GM19043 (cell line): ENCODE results near the gene NFAM1.

Experiments
- ATAC-seq: cut with Tn5 transposase; IDR thresholded peaks from one replicate; pipeline ENCODE4 v1.9.1; 2021; ENCODE audit warnings: low read depth; ENCODE audit not compliant: unreplicated experiment

The NFAM1 gene

GRCh38 chr22:42416671-42417230 lies 15.5 kb downstream of the NFAM1 start:
- ATAC-seq, result no peak

DNA sequence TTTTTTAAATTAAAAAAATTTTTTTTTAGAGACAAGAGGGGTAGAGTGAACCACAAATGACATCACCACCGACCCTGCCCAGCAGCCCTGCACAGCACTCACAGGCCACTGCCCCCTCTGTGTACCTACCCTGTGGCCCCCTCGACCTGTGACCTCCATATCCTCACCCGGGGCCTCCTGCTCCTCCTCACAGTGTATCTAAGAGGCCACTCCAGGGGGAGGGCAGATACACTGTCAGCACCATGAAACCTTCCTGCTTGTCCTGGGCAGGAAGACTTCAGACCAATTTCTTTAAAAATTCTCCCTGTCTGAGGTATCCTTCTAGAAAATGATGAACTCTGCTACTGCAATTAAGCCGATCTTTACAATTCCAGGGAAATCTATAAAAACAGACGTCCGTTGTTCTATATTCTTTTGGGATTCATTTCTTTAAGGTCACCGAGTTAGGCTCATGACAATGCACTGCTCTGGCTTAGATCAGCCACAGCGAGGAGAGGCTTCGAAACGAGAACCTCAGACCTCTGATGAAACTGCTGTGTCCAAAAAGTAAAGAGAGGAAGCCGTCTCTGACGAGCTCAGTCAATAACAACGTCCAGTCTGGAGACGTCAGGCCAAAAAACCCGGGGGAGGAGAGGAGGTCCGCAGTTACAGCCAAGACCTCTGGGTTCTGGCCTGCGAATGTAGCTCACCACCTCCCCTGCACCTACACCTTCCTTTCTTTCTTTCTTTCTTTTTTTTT lies 17.5 kb downstream of the NFAM1 start:
- ATAC-seq, result no peak

DNA sequence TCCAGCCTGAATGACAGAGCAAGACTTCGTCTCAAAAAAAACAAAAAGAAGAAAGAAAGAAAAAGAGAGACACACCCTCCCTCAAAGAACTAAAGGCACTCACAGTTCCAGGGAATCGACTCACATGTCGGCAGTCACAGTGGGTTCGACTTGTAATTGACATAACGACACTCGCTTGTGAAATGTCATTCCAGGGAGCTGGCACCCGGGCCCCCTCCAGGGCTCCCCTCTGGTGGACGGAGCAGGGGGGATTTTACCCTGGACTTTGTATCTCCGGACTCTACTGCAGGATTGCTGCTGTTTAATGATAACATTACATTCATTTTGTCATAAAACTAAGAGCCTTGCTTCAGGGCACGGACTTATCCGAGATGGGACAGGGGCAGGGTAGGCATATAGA lies 18.2 kb downstream of the NFAM1 start:
- no peak for ATAC-seq

GRCh38 chr22:42412744-42413333 lies 19.4 kb downstream of the NFAM1 start:
- no peak for ATAC-seq

GRCh38 chr22:42410708-42411107 lies 21.5 kb downstream of the NFAM1 start:
- ATAC-seq, result no peak

DNA sequence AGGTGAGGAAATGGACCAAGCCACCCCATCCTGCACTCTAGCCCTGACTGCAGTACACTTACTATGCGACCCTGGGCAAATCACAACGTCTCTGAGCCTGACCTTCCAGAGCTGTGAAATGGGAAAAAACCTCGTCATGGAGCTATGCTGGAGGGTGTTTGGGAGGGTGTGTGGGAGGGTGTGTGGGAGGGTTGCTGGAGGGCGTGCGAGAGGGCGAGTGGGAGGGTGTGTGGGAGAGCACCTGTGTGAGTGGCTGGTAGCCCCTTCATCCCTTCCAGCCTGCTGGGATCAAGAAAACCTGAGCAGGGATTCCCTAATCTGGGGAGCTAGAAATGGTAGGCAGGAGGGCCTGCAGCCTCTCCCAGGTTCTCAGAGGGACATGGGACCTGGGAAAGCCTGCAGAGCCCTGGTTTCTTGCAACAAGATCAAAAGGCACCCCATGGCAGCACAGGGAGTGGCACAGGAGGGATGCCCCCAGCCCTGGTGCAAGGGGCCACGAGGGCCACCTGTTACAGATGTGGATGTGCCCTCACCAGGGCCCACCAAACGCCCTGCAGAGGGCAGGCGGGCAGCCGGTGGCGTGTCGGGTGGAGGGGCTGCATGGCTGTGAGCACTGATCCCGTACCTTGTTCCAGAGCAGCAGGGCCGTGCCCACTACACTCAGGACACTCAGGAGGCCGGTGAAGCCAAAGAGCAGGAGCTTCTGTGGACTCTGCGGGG lies 23.2 kb downstream of the NFAM1 start:
- ATAC-seq, result no peak

DNA sequence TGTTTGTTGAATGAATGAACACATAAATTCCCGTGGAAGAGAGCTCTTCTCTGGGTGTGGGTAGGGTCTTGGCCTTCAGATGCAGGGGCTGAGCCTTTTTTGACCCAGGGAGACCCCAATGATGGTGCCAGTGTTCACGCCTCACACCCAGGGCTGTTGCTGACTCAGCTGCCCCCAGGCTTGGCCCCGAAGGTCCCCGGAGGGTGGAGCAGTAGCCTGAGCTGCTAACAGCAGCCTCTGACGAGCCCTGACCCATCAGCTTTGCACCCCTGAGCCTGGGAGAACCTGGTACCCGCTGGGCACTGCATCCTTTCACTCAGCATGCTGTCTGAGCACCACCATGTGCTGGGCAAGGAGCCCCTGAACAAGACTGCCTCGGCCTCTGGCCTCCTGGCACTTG lies 23.9 kb downstream of the NFAM1 start:
- no peak for ATAC-seq

- no peak for ATAC-seq
Observed at GRCh38 chr22:42404266-42404665, 27.9 kb downstream of the NFAM1 start.

GRCh38 chr22:42401535-42402334 lies 30.5 kb downstream of the NFAM1 start:
- no peak for ATAC-seq

GRCh38 chr22:42400811-42401534 lies 31.2 kb downstream of the NFAM1 start:
- ATAC-seq, result no peak

- ATAC-seq, result no peak
Observed at GRCh38 chr22:42399315-42400271, 32.6 kb downstream of the NFAM1 start.

DNA sequence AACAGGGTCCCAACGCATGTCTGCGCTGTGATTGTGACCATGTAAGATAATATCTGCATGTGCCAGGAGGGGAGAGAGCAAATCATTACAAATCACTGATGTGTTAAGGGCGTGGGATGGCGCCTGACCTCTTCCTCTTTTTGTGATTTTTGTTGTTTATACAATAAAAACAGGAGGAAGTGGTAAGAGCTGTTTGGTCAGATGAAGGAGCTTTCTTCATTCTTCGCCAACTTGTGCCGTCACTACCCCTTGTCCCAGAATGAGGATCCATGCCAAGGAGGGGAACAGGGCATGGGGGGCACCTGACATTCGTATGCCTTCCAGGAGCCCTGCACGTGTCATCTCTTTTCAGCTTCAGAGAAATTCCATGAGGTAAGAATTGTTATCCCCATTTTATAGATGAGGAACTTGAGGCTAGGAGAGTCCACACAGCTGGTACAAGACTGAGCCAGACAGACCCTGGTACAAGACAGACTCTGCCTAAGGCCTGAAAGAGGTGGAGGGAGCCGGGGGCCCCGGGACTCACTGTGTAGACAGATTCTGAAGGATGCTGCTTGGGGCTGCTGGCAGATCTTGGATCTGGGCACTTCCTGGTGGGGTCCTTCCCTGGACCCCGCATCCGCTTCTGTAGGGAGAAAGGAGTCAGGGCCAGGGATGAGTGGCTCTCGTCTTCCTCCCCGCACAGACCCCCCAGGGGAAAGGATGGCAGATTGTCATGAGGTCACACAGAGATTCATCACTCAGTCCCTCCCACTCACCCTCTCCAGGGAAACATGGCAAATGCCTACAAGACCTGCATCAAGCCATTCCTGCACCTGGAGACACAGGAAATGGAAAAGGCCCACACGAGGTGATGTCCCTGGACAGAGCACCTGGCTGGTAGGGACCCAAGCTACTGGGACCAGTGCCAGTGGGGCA lies 34.6 kb downstream of the NFAM1 start:
- no peak for ATAC-seq

GRCh38 chr22:42396621-42397331 lies 35.4 kb downstream of the NFAM1 start:
- ATAC-seq, result no peak

- ATAC-seq, result no peak
Observed at GRCh38 chr22:42389143-42389542, 43.1 kb downstream of the NFAM1 start.

GRCh38 chr22:42388130-42388797 lies 43.9 kb downstream of the NFAM1 start:
- ATAC-seq, result no peak

- no peak for ATAC-seq
Observed at GRCh38 chr22:42387631-42388030, 44.6 kb downstream of the NFAM1 start.

- no peak for ATAC-seq
Observed at GRCh38 chr22:42385696-42386095, 46.5 kb downstream of the NFAM1 start.
